ENCODE measurements around the gene PEMT. TPM values are rescaled to one million over a fixed set of nuclear protein-coding genes. Genes with fewer than 3 reads are reported as not detected.

PEMT gene
- polyA plus RNA-seq, 1 donor: 24.2 TPM

DNA sequence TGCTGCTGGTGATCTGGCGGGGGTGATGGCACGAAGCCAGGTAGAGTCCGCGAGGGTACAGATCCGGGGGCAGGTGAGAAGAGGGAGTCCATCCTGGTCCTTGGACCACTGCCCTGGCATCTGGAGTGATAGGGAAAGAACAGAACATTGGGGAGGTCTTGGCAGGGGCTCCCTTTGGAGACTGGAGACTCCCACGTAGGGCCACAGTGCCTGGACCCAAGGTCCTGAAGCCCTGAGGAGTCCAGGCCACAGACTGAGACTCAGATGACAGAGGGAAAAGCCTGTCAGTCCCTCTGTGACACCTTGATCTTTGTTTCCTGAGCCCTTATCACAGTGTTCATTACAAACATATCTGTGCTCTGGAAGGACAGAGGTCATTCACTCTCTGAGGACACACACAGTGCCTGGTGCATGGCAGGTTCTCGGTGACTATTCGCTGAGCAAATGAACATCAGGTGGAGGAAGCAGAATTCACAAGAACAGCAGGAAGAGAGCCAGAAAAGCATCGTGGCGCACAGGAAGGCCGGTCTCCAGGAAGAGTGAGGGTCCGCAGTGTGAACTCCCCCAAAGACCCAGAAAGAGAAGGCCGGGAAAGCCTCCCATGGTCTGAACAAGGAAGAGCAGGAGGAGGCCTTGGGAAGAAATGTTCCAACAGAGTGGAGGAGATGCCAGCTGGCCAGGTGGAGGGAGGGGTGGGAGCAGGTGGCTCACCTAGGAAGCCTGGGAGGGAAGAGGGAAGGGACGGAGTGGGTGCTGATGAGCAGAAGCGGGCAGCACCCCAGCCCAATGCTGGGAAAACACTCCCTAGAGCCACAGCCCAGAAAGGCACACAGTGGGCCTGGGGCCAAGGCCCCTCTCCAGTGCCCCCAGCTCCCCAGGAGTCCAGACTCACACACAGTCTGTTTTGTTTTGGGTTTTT lies 20.5 kb downstream of the PEMT start:
- DNase-seq (ENCODE audit: low read depth): no peak

DNA sequence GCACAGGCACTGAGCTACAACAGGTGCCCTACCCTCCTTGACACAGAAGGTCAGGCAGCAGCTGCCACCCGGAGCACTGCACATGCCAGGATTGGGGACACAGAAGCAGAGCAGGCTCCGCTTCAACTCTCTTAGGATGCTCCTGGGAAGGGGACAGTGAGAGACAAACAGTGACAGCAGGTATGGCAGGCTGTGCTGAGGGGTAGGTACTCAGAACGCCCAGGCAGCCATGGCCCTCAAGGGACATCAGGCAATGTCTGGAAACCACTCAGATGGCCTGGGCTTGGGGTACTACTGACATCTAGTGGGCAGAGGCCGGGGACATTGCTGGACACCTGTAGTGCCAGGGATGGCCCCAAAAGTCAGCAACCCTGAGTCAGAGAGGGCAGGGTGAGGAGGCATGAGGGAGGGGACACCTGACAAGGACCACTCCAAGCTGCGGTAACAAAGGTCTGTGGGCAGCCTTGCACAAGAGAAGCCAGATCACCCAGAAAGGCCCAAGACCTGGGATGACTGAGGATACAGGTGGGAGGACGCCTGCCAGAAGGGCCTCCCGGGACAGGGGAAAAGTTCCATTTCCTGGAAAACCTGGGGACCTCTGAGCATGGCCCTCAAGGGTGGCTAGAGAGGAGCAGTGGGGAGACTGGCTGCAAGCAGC lies 21.2 kb downstream of the PEMT start:
- no peak for DNase-seq (ENCODE audit: low read depth)

DNA sequence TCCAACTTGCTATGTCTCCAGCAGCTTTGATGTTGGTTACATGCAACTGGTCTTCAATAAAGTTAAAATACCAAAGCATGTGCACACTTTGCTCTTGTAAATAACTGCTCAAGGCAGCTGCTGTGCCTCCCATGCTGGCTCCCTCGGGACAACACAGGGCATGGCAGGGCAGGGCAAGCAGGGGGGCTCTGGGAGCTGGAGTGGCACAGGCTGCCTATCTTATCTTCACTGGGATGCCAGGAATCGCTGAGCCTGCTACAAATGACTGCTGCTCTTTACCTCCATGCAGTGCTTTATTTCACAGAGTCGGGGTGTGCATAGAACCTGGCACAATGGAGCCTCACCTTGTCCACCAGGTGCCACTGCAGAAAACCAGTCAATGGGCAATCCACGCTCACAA lies 21.8 kb downstream of the PEMT start:
- DNase-seq (ENCODE audit: low read depth): no peak

DNA sequence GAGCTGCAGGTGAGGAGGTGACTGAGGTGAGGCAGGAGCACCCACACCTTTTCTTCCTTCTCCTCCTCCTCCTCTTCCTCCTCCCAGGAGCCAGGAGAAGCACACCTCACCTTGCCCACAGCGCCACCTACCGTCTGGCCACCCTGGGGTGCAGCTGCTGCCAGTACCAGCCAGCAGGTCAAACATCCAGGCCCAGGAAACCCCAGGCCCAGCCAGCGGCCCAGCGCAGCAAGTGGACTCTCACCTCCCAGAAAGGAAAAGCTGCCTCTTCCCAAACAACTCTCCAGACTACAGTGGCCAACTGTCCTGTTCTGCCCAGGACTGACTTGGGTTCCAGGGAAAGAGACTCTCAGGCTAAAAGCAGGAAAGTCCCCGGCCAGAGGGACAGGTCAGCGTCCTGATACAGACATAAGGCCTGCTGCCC lies 22.7 kb downstream of the PEMT start:
- DNase-seq (ENCODE audit: low read depth): no peak

DNA sequence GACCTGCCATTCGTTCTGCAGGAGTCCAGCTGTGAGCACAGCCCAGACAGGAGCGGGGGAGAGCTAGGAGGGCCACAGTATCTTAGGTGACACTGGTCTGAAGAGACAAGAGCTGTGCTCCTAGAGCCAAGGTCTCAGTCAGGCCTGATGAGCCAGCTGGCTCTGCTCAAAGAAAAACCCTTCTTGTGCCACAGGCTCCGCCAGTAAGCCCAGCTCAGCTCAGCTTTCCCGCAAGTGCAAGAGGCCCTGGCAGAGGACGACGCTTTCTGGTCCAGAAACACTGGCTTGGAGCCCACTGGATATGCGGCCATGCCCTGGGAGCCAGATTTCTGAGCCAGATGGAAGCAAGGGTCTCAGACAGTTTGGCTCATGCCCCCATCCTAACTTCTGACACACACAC lies 23.9 kb downstream of the PEMT start:
- no peak for DNase-seq (ENCODE audit: low read depth)

DNA sequence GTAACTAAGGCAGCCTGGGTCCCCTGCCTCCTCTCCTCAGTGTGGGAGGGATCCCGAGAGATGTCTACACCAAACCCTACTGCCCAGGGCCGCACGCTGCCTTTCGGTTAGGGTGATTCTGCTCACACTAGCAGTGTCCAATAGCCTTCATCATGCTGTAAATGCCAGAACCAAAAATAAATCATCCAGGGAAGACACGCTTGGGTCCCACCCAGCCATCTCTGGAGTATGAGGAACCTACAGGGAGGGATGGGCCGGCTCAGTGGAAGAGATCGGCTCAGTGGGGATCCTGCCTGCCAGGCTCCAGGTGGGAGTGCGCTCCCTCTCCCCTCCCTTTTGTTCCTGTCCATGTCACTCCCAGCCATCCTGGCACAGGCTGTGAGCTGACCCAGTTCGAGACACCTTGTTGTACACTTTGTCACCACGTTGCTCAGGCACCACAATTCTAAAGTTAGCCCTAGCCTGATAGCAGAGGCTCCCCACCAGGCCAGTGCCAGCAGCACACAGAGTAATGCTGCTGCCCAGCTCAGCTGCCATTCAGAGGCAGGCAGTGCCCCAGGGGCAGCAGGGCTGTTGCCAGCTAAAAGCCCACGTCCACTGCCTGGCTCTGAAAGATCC lies 24.5 kb downstream of the PEMT start:
- no peak for DNase-seq (ENCODE audit: low read depth)

DNA sequence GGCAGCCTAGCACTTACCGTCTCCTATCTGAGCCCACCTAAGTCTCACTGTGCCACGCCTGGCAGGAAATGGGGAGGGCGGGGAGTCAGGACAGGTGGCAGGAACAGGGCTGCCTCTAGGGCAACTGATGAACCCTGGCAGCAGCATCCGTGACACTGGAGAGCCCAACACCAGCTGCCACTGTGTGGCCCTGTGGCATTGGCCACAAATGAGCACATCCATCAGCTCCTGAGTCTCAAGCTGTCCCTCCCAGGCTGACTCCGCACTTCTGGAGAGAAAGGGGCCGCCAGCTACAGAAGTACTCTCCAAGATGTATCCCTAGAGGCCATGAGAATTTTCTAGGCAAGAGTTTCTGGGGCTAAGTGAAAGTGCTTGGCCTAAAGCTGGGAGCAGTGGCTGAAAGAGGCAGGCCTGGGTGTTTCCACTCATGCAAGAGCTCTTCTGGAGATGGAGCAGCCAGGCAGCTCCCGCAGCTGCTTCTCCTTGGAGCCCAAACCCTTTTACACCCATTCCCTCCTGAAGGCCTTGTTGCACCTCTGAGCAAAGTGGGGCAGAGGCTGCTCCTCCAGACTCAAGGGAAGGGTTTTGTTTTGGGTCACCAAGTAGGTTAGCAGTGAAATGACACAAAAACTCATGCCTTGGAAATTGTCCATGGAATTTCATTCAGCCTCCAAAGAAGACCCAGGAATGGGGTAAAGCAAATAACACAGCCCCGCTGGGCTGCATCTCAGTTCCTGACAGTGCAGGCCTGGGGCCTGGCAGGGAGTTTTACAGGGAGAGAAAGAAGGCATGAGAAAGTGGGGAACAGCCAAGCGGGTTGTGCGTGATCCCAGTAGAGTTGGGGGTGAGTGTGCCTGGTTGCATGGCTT lies 25.8 kb downstream of the PEMT start:
- peak; percentile 57 for DNase-seq (ENCODE audit: low read depth)

DNA sequence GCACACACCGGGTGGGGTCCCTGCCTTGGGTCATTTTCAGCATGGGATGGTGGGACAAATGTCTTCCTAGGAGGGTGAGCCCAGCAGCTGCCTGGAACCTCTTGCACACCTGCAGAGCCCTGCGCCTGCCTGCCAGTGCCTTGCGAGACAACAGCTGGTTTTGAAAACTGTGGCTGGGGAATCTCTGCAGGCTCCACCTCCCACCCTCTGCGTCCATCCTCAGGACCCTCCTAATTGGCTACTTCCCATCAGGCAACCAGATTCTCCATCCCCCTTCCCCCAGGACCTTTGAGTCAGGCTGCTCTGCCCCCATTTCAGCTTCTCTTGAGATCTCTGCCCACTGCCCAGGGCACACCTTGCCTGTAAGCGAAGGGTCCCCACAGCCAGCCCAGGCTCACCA lies 26.6 kb downstream of the PEMT start:
- no peak for DNase-seq (ENCODE audit: low read depth)

DNA sequence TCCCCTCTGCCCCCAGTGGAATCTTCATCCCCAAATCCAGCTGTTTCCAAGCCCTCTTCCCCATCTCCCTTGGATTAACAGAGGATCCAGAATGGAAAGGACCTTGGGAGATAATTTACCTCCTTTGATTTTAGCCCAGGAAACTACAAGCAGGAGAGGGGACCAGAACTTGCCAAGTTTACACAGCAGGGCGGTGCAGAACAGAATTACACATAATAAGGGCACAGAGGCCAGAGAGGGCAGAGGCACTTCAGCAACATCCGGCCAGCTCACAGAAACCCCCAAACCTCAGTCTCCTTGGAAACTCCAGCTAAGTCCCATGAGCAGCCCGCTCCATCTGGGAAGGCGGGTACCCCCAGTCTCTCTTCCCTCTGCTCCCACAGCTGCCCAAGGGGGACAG lies 27.2 kb downstream of the PEMT start:
- no peak for DNase-seq (ENCODE audit: low read depth)

DNA sequence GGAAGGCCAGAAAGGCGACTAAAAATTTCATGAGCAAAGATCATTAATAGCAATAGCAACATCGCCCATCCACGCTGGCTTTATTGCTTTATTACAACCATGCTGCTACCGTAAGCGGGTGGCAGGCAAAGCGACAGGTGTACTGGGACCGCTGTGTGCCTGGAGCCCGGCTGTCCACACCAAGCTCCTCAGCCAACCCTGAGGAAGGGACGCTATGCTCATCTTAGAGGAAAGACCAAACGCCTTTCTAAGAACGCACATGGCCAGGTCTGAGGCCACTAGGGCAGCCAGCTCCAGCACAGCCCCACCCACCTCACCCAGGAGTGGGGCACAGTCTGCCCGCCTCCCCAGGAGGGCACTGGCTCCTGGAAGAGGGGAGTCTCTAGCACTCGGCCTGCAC lies 28.0 kb downstream of the PEMT start:
- no peak for DNase-seq (ENCODE audit: low read depth)

DNA sequence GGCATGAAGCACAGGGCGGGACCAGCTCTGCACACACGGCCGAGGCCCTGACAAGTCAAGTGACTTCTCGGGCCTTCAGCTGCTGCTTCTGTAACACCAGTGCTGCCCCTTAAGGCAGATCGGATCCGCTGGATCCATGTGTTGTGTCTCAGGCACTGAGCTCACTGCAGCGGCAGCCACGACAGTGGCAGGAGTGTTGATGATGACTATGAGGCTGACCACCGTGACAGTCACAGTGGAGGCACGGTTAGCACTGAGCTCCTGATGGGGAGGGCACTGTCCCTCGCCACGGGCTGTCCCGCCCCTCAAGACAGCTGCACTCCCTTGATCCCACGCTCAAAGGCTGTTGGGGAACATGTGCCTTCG lies 29.4 kb downstream of the PEMT start:
- DNase-seq (ENCODE audit: low read depth): no peak

DNA sequence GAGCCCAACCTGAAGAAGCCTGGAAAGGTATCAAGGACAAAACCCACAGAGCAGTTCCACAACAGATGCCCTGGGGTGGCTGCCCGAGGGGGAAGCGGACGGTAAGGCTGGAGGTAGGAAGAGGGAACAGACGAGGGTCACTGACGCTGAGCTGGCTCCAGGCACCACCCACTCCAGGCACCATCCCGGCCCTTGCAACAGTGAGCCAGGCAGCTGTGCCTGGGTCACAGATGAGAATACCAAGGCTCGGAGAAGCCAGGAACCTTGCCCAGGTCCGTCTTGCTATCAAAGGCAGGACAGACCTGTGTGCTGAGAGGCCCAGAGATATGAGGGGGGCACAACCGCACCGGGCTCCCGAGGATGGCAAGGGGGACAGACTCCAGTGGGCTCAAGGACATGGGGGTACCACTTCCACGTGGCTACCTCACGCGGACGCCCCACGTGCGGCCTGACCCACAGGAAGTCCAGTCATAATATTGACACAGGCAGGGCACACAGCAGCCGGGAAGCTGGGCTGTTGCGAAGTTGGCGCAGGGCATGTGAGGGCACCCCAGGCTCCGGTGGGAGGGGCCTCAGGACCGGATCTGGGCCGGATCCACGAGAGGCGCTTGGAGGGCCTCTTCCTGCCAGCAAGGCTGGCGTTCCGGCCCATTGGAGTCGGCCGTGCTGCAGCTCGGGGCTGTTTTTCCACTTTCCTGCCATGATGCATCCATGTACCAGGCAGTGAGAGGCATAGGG lies 29.9 kb downstream of the PEMT start:
- no peak for DNase-seq (ENCODE audit: low read depth)

DNA sequence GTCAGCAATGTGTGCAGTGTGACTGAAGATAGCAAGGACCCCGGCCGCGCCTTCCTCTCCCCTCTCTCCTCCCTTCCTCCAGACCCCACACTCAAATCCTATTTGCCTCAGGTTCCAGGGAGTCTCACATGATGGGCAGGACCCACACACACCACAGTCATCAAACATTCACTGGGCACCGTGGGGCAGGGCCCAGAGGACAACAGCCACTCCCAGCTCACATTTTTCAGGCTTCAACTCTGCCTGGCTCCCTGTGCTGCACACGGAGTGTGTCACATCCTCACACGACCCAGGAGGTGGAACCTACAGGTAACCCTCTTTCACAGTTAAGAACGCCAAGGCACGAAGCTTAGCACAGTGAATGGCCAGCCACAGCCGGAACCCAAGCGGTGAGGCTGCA lies 30.5 kb downstream of the PEMT start:
- no peak for DNase-seq (ENCODE audit: low read depth)

DNA sequence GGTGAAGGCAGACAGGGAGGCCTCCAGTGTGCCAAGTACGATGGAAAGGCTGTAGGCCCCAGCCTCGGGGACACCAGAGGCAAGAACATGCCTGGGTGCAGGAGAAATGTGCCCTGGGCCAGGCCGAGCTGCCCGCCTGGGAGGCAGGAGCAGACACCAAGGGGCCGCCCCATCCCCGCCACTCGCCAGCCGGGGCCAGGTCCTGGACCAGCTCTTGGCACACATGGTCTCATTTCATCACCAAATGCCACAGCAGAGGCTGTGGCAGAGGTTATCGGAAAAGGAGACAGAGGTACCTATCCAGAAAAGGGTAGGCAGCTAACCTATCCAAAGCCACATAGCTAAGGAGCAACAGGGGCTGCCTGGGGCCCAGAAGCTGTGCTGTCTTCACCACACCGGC lies 31.3 kb downstream of the PEMT start:
- DNase-seq (ENCODE audit: low read depth): no peak

DNA sequence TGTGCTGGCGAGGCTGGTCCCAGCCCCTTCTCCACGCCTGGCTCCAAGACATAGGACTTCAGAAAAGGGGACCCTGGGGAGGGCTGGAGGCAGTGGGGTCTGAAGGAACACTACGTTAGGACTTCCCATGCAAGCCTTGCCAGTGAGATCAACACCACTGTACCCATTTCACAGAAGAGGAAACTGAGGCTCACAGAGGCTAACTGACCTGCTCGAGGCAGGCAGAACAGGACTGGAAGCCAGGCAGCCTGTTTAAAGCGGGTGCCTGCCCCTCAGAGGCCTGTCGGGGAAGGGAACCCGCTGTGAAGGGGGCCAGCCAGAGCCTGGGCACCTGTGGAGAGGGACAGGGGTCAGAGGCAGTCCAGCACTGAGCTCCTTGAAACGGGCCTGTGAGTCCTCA lies 32.3 kb downstream of the PEMT start:
- DNase-seq (ENCODE audit: low read depth): no peak

DNA sequence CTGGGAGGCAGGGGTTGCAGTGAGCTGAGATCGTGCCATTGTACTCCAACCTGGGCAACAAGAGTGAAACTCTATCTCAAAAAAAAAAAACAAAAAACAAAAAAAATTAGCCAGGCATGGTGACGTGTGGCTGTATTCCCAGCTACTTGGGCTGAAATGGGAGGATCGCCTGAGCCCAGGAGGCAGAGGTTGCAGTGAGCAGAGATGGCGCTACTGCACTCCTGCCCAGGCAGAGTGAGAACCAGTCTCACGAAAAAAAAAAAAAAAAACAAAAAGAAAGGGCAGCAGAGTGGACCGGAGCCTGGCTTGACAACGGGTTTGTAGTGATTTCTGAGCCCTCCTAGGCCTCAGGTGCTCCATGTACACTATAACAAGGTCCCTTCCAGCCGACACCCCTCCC lies 33.1 kb downstream of the PEMT start:
- DNase-seq (ENCODE audit: low read depth): no peak

DNA sequence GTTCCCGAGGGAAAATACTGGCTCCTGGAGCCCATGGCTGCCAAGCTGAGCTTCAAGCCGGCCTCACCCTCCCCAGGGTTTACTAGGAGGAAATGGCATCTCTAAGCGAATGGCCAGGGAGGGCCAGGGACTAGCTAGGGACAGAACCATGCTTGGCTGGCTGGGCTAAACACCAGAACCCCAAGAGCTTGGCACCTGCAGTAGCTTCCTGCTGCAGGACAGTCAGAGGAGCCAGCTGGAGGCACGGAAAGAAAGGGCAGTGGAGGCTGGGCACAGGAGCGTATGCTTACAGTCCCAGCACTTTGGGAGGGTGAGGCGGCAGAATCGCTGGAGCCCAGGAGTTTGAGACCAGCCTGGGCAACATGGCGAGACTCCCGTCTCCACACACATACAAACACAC lies 33.7 kb downstream of the PEMT start:
- DNase-seq (ENCODE audit: low read depth): no peak

DNA sequence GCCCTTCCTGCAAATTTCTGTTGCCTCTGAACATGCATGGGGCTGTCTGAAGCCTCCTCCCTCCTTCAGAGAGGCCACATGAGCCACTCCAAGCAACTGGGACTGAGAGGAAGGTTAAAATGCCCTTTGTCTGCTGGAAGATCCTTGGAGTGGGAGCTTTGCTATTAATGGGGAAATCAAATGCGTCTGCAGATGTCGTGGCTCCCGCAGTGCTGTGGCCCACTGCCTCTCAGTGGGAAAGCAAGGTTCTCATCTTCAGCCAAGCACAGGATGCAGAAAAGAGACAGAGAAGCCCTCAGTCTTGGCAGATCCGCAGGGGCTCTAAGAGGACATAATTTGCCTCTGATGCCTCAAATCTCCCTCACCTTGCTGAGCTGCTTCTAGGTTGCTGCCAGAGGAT lies 34.8 kb downstream of the PEMT start:
- no peak for DNase-seq (ENCODE audit: low read depth)

DNA sequence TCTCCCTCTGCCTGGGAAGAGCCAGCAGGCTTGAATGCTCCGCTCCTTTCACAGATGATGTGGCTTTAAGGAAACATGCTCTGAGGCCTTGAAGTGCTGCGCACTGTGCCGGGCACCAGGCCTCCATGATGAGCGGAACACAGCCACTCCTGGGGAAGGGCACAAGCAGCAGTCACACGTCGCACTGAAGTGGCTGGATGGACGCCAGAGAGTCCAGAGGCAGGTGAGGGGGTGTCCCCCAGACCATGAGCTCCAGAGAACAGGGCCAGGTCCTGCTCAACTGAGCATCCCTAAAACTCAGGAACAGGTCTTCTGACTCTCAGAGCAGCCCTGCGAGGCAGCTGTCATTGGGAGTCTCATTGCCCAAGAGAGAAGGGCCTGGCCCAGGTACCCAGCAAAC lies 35.6 kb downstream of the PEMT start:
- DNase-seq (ENCODE audit: low read depth): no peak

DNA sequence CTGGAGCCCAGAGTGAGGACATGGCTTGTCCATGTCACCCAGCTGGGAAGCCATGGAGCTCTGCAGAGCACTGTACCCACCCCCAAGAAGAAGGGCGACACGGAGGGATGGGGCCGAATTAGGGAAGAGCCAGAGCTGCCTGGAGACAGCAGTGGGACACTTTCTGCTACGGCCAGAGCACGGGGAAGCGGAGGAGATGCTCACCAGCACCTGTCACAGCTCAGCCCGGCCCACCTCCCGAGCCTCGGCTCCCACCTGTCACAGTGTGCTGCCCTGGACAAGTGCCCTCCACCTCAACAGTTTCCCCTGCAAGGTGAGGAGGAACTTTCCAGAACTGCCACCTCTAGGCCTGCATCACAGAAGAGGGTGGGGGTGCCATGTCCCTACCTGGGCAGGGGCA lies 36.4 kb downstream of the PEMT start:
- no peak for DNase-seq (ENCODE audit: low read depth)

DNA sequence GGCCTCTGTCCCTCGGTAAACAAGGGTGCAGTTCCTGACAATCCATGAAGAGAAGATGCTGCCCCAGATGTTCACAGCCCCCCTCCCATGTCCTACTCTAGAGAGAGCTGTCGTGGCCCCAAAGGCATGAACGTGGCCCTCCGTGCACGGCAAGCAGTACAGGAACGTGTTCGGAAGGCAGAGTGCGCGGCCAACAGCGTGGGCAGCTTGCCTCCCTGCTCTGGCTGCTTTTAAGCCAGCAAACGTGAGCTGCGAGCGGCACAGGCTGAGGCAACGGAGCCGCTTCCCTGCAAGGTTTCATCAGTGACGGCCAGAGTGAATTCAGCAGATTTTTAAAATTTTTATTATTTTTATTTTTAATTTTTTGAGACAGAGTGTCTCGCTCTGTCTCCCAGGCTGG lies 37.2 kb downstream of the PEMT start:
- no peak for DNase-seq (ENCODE audit: low read depth)
